Fibroblast of lung (primary cell): ENCODE measurements around the gene CDHR4. TPM values are rescaled to one million over a fixed set of nuclear protein-coding genes. Genes with fewer than 3 reads are reported as not detected.

Experiments used
- DNase-seq, 2 donors: peaks; one replicate each; pipeline versions ENCODE4 v3.0.0 to v3.0.0-alpha.2; 2010; ENCODE audit warnings: low read depth in 2 of 2
- H2AFZ ChIP-seq: 2 replicates; pipeline ENCODE4 v1.5.1; 2012; ENCODE audit warnings: low read length, control low read depth, inconsistent platforms
- H3K27ac ChIP-seq: 2 replicates; pipeline ENCODE4 v1.5.1; 2011; ENCODE audit warnings: low read length, control low read depth; ENCODE audit not compliant: insufficient read depth
- H3K27me3 ChIP-seq: 2 replicates; pipeline ENCODE4 v1.5.1; 2011; ENCODE audit warnings: mild to moderate bottlenecking, low read length; ENCODE audit not compliant: control insufficient read depth, insufficient read depth
- H3K36me3 ChIP-seq: 2 replicates; pipeline ENCODE4 v1.5.1; 2011; ENCODE audit warnings: low read length; ENCODE audit not compliant: control insufficient read depth, insufficient read depth
- H3K4me1 ChIP-seq: 2 replicates; pipeline ENCODE4 v1.5.1; 2011; ENCODE audit warnings: low read length; ENCODE audit not compliant: control insufficient read depth, insufficient read depth; ENCODE audit errors: extremely low read depth
- H3K4me2 ChIP-seq: 2 replicates; pipeline ENCODE4 v1.5.1; 2011; ENCODE audit warnings: low read length, control low read depth; ENCODE audit not compliant: insufficient read depth; ENCODE audit errors: extremely low read depth
- H3K4me3 ChIP-seq, 4 experiments: fragments of 200-600 bp in 1 of 4; sonication (generic) in 1 of 4; replicated peaks in 1 of 4; 2 replicates each; pipeline ENCODE4 v1.5.1; 2011 to 2016; ENCODE audit warnings: low read length in 4 of 4, low read depth in 3 of 4, mild to moderate bottlenecking in 3 of 4, control low read depth in 2 of 4, inconsistent platforms in 1 of 4, mixed read lengths in 1 of 4; ENCODE audit not compliant: insufficient read depth in 1 of 4; ENCODE audit errors: control extremely low read depth in 1 of 4
- H3K79me2 ChIP-seq: 2 replicates; pipeline ENCODE4 v1.5.1; 2012; ENCODE audit warnings: mild to moderate bottlenecking, low read length, inconsistent platforms; ENCODE audit not compliant: control insufficient read depth, insufficient read depth
- H3K9ac ChIP-seq: 2 replicates; pipeline ENCODE4 v1.5.1; 2011; ENCODE audit warnings: mild to moderate bottlenecking, low read length, control low read depth; ENCODE audit not compliant: insufficient read depth
- H3K9me3 ChIP-seq: 2 replicates; pipeline ENCODE4 v1.5.1; 2012; ENCODE audit warnings: low read depth, low read length; ENCODE audit not compliant: control insufficient read depth, insufficient read depth
- H4K20me1 ChIP-seq: 2 replicates; pipeline ENCODE4 v1.5.1; 2011; ENCODE audit warnings: low read length; ENCODE audit not compliant: control insufficient read depth, insufficient read depth; ENCODE audit errors: extremely low read depth
- EZH2 ChIP-seq: IDR thresholded peaks from 2 replicates; pipeline ENCODE4 v1.5.1; 2012; ENCODE audit warnings: low read length, control low read depth, mild to moderate bottlenecking; ENCODE audit errors: missing control alignments
- polyA plus RNA-seq, 2 donors: library from polyadenylated mRNA; depleted of rRNA in 1 of 2; stranded (reverse) in 1 of 2; unstranded in 1 of 2; fragments of >200 nt; gene quantifications; 2 replicates each; pipeline ENCODE4 v1.2.1, GENCODE V29; 2011 to 2012; ENCODE audit warnings: missing spikeins in 1 of 2
- total RNA-seq: library from RNA; depleted of rRNA; stranded (reverse); fragments of >200 nt; gene quantifications from 2 replicates; pipeline ENCODE4 v1.2.1, GENCODE V29; 2014
- TF ChIP-seq, protein P1 (sequence below), 2 donors: IDR thresholded peaks in 1 of 2; conservative IDR thresholded peaks in 1 of 2; 1 replicate in 1 of 2; 2 replicates in 1 of 2; pipeline ENCODE4 v1.5.1; 2011 to 2012; ENCODE audit warnings: low read length in 2 of 2, control low read depth in 1 of 2, inconsistent platforms in 1 of 2, low read depth in 1 of 2, mild to moderate bottlenecking in 1 of 2

CDHR4 gene
- total and polyA plus RNA-seq, 2 donors (not counting 1 experiment from before 2014, with no cell fraction given), result not detected

GRCh38 chr3:49769286-49769915 is 30.3 kb downstream of the CDHR4 start:
- Histone ChIP-seq H3K79me2 (peaks cover 72% of the 10 kb centered on the region), H4K20me1 (peaks cover 3% of the 10 kb centered on the region), H3K27ac (no peak overlapping the region)

DNA sequence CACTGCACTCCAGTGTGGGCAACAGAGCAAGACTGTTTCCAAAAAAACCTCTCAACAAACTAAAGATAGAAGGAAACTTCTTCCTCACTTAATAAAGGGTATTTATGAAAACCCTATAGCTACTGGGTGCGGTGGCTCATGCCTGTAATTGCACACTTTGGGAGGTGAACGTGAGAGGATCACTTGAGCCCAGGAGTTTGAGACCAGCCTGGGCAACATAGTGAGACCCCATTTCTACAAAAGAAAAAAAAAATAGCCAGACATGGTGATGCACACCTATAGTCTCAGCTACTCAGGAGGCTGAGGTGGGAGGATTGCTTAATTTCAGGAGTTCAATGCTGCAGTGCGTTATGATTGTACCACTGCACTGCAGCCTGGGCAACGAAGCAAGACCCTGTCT is 35.7 kb downstream of the CDHR4 start:
- Histone ChIP-seq H3K4me2 (no peak overlapping the region), H3K27me3 (no peaks in the 10 kb centered on the region), H3K9me3 (no peaks in the 10 kb centered on the region), H4K20me1 (no peaks in the 10 kb centered on the region), H3K36me3 (no peaks in the 10 kb centered on the region), H3K27ac (no peak overlapping the region), H2AFZ (no peak overlapping the region), H3K79me2 (peaks cover 54% of the 10 kb centered on the region), H3K4me1 (no peaks in the 10 kb centered on the region), H3K4me3 (no peak overlapping the region), H3K9ac (no peak overlapping the region)
- DNase-seq, result no peak
- TF ChIP-seq, protein P1, sequence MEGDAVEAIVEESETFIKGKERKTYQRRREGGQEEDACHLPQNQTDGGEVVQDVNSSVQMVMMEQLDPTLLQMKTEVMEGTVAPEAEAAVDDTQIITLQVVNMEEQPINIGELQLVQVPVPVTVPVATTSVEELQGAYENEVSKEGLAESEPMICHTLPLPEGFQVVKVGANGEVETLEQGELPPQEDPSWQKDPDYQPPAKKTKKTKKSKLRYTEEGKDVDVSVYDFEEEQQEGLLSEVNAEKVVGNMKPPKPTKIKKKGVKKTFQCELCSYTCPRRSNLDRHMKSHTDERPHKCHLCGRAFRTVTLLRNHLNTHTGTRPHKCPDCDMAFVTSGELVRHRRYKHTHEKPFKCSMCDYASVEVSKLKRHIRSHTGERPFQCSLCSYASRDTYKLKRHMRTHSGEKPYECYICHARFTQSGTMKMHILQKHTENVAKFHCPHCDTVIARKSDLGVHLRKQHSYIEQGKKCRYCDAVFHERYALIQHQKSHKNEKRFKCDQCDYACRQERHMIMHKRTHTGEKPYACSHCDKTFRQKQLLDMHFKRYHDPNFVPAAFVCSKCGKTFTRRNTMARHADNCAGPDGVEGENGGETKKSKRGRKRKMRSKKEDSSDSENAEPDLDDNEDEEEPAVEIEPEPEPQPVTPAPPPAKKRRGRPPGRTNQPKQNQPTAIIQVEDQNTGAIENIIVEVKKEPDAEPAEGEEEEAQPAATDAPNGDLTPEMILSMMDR (conservative IDR thresholded peaks at IDR 0.05 in 1 of 2, IDR thresholded peaks at IDR 0.05 in 1 of 2; ENCODE audit: low read depth in 1 of 2, low read length in 2 of 2), result no peak
- no peak for TF ChIP-seq EZH2

More at GRCh38 chr3:49769286-49769915, 30.3 kb downstream of the CDHR4 start:
- Histone ChIP-seq H3K4me3 (no peak overlapping the region), H3K9me3 (no peaks in the 10 kb centered on the region), H3K4me1 (peaks cover 2% of the 10 kb centered on the region), H3K4me2 (no peak overlapping the region), H2AFZ (no peak overlapping the region), H3K27me3 (no peaks in the 10 kb centered on the region), H3K36me3 (no peaks in the 10 kb centered on the region), H3K9ac (no peak overlapping the region)
- DNase-seq, result no peak
- TF ChIP-seq EZH2, result no peak
- TF ChIP-seq, protein P1 (conservative IDR thresholded peaks at IDR 0.05 in 1 of 2, IDR thresholded peaks at IDR 0.05 in 1 of 2; ENCODE audit: low read depth in 1 of 2, low read length in 2 of 2), result no peak

- H3K9ac ChIP-seq, result no peak overlapping the region
- peaks cover 44% of the 10 kb centered on the region for H3K79me2 ChIP-seq
- H3K36me3 ChIP-seq, result no peaks in the 10 kb centered on the region
- no peak overlapping the region for H3K4me3 ChIP-seq
- TF ChIP-seq EZH2, result no peak
- TF ChIP-seq, protein P1 (conservative IDR thresholded peaks at IDR 0.05 in 1 of 2, IDR thresholded peaks at IDR 0.05 in 1 of 2; ENCODE audit: low read depth in 1 of 2, low read length in 2 of 2), result no peak
- H3K9me3 ChIP-seq, result no peaks in the 10 kb centered on the region
- no peak overlapping the region for H3K27ac ChIP-seq
- H3K4me1 ChIP-seq, result no peaks in the 10 kb centered on the region
- H3K4me2 ChIP-seq, result no peak overlapping the region
- no peak for DNase-seq
- H3K27me3 ChIP-seq, result no peaks in the 10 kb centered on the region
- no peak overlapping the region for H2AFZ ChIP-seq
- no peaks in the 10 kb centered on the region for H4K20me1 ChIP-seq
Observed at GRCh38 chr3:49761661-49762060, 38.0 kb downstream of the CDHR4 start.
